Ishikawa (cell line): ENCODE data around the gene CHD1.

Experiments
- EP300 ChIP-seq: IDR thresholded peaks from 2 replicates; pipeline ENCODE4 v1.6.1; 2012; ENCODE audit warnings: borderline replicate concordance
- FOXM1 ChIP-seq: IDR thresholded peaks from 2 replicates; pipeline ENCODE4 v1.6.1; 2012; ENCODE audit warnings: low read depth, borderline replicate concordance
- MAX ChIP-seq: IDR thresholded peaks from 2 replicates; pipeline ENCODE4 v1.6.1; 2012
- TAF1 ChIP-seq: IDR thresholded peaks from 2 replicates; pipeline ENCODE4 v1.6.1; 2012; ENCODE audit warnings: low read depth, mild to moderate bottlenecking
- USF1 ChIP-seq: IDR thresholded peaks from 2 replicates; pipeline ENCODE4 v1.6.1; 2012
- YY1 ChIP-seq: IDR thresholded peaks from 2 replicates; pipeline ENCODE4 v1.6.1; 2012; ENCODE audit warnings: low read depth

- TF ChIP-seq MAX (no peak), YY1 (no peak), USF1 (no peak), FOXM1 (no peak), TAF1 (no peak), EP300 (no peak)
These were observed 36.4 kb upstream of the CHD1 start for GRCh38 chr5:98965226-98965625.
